NB4 (cell line): Measurements from ENCODE around the gene EPAS1.

Source experiments
- DNase-seq: peaks from one replicate; pipeline ENCODE4 v3.0.0; 2010; ENCODE audit warnings: low read depth
- H3K4me3 ChIP-seq: one replicate; pipeline ENCODE4 v1.5.1; 2011; ENCODE audit warnings: mild to moderate bottlenecking, low read depth, low read length, moderate library complexity
- MYC ChIP-seq: IDR thresholded peaks from 2 replicates; pipeline ENCODE4 v1.6.1; 2011; ENCODE audit warnings: low read depth, low read length
- POLR2A ChIP-seq: IDR thresholded peaks from 2 replicates; pipeline ENCODE4 v1.6.1; 2011; ENCODE audit warnings: mild to moderate bottlenecking; ENCODE audit not compliant: insufficient read length; ENCODE audit errors: extremely low read depth
- TF ChIP-seq, protein P1 (sequence below): IDR thresholded peaks from one replicate; pipeline ENCODE4 v1.5.1; 2012; ENCODE audit warnings: low read depth, low read length
- TF ChIP-seq, protein P2 (sequence below): IDR thresholded peaks from 2 replicates; pipeline ENCODE4 v1.6.1; 2011; ENCODE audit warnings: low read depth, low read length

Gene EPAS1

DNA sequence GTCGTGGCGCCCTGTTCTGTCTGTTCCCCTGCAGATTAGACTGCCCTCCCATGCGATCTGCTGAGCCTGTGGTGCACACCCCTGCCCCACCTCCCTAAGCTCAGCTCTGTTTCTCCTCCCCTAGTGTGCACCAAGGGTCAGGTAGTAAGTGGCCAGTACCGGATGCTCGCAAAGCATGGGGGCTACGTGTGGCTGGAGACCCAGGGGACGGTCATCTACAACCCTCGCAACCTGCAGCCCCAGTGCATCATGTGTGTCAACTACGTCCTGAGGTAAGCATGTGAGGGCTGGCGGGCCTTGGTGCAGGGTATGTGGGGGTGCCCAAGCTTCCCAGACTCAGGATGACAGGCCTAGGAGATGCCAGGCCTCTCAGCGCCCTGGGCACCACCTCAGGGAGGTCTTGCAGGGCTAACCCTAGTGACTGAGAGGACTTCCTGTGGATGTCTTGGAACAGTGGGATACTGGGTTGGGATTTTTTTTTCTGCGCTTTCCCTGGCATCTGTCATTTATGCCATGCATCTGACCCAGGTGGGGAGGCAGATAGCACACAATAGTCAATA is 78.4 kb downstream of the EPAS1 start:
- TF ChIP-seq, protein P1, sequence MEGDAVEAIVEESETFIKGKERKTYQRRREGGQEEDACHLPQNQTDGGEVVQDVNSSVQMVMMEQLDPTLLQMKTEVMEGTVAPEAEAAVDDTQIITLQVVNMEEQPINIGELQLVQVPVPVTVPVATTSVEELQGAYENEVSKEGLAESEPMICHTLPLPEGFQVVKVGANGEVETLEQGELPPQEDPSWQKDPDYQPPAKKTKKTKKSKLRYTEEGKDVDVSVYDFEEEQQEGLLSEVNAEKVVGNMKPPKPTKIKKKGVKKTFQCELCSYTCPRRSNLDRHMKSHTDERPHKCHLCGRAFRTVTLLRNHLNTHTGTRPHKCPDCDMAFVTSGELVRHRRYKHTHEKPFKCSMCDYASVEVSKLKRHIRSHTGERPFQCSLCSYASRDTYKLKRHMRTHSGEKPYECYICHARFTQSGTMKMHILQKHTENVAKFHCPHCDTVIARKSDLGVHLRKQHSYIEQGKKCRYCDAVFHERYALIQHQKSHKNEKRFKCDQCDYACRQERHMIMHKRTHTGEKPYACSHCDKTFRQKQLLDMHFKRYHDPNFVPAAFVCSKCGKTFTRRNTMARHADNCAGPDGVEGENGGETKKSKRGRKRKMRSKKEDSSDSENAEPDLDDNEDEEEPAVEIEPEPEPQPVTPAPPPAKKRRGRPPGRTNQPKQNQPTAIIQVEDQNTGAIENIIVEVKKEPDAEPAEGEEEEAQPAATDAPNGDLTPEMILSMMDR: no peak
- TF ChIP-seq POLR2A: no peak
- TF ChIP-seq, protein P2, sequence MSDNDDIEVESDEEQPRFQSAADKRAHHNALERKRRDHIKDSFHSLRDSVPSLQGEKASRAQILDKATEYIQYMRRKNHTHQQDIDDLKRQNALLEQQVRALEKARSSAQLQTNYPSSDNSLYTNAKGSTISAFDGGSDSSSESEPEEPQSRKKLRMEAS: no peak
- no peak for TF ChIP-seq MYC
- no peak overlapping the region for H3K4me3 ChIP-seq
- DNase-seq: no peak

DNA sequence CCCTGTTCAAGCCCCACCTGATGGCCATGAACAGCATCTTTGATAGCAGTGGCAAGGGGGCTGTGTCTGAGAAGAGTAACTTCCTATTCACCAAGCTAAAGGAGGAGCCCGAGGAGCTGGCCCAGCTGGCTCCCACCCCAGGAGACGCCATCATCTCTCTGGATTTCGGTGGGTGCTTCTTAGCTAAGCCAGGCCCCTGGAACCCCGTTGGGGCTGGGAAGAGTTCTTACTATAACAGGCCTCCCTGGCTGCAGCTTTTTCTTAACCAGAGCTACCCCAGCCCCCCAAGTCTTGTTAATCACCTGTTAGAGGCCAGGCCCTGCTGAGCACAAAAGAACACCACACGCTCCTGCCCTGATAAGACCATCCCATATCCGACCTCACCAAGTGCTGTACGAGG is 79.4 kb downstream of the EPAS1 start:
- no peak overlapping the region for H3K4me3 ChIP-seq
- TF ChIP-seq, protein P1: no peak
- TF ChIP-seq POLR2A: no peak
- no peak for TF ChIP-seq MYC
- TF ChIP-seq, protein P2: no peak
- no peak for DNase-seq

GRCh38 chr2:46377101-46377581 is 79.9 kb downstream of the EPAS1 start:
- TF ChIP-seq MYC (no peak), POLR2A (no peak)
- TF ChIP-seq, protein P1: no peak
- TF ChIP-seq, protein P2: no peak
- H3K4me3 ChIP-seq: no peak overlapping the region
- DNase-seq: no peak

DNA sequence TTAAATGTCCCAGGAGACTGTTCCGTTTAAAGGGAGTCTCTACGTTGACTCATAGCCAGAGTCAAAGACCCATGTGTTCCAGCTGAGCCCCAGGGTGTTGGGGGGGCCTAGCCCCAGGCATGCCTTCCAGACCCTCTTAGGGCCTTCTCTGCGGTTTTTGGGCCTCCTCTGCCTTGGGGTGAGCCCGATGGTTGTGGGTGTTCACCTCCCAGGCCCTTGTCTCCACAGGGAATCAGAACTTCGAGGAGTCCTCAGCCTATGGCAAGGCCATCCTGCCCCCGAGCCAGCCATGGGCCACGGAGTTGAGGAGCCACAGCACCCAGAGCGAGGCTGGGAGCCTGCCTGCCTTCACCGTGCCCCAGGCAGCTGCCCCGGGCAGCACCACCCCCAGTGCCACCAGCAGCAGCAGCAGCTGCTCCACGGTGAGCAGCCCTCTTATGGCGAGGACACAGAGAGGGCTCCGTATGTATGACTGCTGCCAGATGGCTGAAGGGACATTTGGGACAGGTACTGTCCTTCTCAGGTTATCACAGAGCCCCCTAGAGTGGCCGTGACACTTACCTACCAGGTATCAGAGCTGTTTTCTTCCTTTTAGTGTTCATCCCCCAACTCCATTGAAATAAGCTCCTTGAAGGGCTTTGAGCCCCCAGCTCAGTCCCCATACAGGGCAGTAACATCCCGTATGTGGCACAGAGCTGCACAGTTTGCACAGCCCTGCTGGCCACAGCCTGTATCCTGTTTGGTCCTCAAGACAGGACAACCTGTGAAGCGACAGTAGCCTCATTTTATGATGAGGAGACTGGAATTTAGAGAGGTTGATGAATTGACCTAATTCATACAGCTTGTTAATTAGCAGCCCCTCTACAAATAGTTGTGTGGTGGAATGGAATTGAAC is 80.7 kb downstream of the EPAS1 start:
- H3K4me3 ChIP-seq: no peak overlapping the region
- TF ChIP-seq, protein P1: no peak
- TF ChIP-seq POLR2A (no peak), MYC (no peak)
- TF ChIP-seq, protein P2: no peak
- DNase-seq: no peak

GRCh38 chr2:46378616-46379015 is 81.4 kb downstream of the EPAS1 start:
- TF ChIP-seq, protein P2: no peak
- TF ChIP-seq POLR2A (no peak), MYC (no peak)
- TF ChIP-seq, protein P1: no peak
- DNase-seq: no peak
- H3K4me3 ChIP-seq: no peak overlapping the region
